Measurements from ENCODE around the gene GABBR2.
"Not testable (repeated sequence)": the region's sequence is repeated elsewhere in the genome, so short reads cannot be mapped to it uniquely, and the experiment has no call there.

The GABBR2 gene

DNA sequence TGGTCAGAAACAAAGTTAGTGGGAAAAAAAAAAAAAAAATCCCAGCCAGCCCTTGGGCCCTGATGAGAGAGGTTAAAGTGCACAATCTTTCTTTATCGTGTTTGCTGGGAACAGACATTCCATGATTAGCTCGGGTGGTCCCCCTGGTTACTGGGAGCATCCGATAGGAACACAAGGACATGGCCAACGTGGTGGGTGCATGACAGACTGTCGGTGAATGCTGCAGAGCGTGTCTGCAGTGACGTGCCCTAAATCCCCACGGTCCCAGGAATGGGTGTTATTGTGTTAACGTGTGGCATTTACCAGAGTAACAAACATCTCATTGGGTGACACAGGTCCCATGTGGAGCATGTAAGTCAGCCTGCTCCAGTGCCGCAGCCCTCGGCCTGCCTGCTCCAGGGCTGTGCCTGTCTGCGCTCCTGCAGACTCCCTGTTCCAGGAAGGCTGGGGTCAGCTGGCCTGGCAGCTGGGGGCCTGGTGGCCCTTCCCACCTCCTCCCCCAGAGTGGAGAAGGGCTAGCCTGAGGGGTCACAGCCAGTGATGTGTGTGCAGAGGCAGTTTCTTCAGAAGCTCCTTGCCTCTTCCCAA is 419.0 kb downstream of the GABBR2 start:
- H3K27ac ChIP-seq (ENCODE audit: insufficient read depth, low read length, poor library complexity, severe bottlenecking) = no peak overlapping the region
- H3K27me3 ChIP-seq (replicated peaks; ENCODE audit: control insufficient read depth, insufficient read depth, low read length, poor library complexity, severe bottlenecking) = peaks cover 2% of the 10 kb centered on the region
- no peak overlapping the region for H3K4me3 ChIP-seq (ENCODE audit: insufficient read depth, low read depth, low read length, poor library complexity, severe bottlenecking)
- H3K36me3 ChIP-seq (ENCODE audit: control insufficient read depth, insufficient read depth, low read length) = no peaks in the 10 kb centered on the region
- no peaks in the 10 kb centered on the region for H3K9me3 ChIP-seq (ENCODE audit: control insufficient read depth, low read length)
- no peaks in the 10 kb centered on the region for H3K4me1 ChIP-seq (ENCODE audit: control insufficient read depth, insufficient read depth, low read length, poor library complexity, severe bottlenecking)
- DNase-seq = no peak

DNA sequence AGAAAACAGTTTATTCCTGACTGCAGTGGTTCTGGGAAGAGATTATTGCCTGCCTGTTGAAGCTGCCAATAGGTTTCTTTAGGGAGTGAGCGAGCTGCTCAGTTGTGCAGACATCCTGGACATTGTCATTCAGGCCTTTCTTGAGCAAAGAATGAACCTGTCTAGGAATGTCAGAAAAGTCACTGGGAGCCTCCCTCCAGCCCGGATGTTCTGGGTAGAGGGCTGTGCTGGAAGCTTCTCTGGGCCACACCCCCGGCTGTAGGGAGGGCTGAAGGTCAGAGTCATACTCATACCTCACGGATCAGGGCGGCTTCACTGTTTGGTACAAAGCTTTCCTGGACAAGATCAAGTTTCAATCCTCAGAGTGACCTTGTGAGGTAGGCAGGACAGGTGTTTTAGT is 419.9 kb downstream of the GABBR2 start:
- no peaks in the 10 kb centered on the region for H3K4me1 ChIP-seq (ENCODE audit: control insufficient read depth, insufficient read depth, low read length, poor library complexity, severe bottlenecking)
- H3K27ac ChIP-seq (ENCODE audit: insufficient read depth, low read length, poor library complexity, severe bottlenecking) = no peak overlapping the region
- no peaks in the 10 kb centered on the region for H3K36me3 ChIP-seq (ENCODE audit: control insufficient read depth, insufficient read depth, low read length)
- no peak overlapping the region for H3K4me3 ChIP-seq (ENCODE audit: insufficient read depth, low read depth, low read length, poor library complexity, severe bottlenecking)
- no peak for DNase-seq
- H3K27me3 ChIP-seq (replicated peaks; ENCODE audit: control insufficient read depth, insufficient read depth, low read length, poor library complexity, severe bottlenecking) = peaks cover 2% of the 10 kb centered on the region
- no peaks in the 10 kb centered on the region for H3K9me3 ChIP-seq (ENCODE audit: control insufficient read depth, low read length)

DNA sequence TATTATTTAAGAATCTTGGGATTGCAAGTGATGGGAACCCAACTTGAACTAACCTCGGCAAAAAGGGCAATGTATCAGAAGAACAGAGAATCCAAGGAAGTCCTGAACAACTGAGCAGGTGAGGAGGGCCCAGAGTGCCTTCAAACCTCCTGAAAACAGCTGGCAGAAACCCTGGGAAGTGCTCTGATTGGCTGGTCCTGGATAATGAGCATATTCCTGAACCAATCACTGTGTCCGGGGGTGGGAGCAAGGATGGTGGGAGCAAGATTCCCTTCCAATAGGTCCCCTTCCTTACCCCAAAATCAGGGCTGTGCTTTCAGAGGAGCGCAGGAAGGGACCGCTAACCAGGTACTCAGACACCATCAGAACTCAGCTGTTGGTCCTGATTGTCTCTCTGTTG is 421.4 kb downstream of the GABBR2 start:
- H3K36me3 ChIP-seq (ENCODE audit: control insufficient read depth, insufficient read depth, low read length) = no peaks in the 10 kb centered on the region
- no peaks in the 10 kb centered on the region for H3K4me1 ChIP-seq (ENCODE audit: control insufficient read depth, insufficient read depth, low read length, poor library complexity, severe bottlenecking)
- no peak overlapping the region for H3K4me3 ChIP-seq (ENCODE audit: insufficient read depth, low read depth, low read length, poor library complexity, severe bottlenecking)
- H3K27me3 ChIP-seq (replicated peaks; ENCODE audit: control insufficient read depth, insufficient read depth, low read length, poor library complexity, severe bottlenecking) = peaks cover 2% of the 10 kb centered on the region
- no peak overlapping the region for H3K27ac ChIP-seq (ENCODE audit: insufficient read depth, low read length, poor library complexity, severe bottlenecking)
- no peak for DNase-seq
- H3K9me3 ChIP-seq (ENCODE audit: control insufficient read depth, low read length) = no peaks in the 10 kb centered on the region

DNA sequence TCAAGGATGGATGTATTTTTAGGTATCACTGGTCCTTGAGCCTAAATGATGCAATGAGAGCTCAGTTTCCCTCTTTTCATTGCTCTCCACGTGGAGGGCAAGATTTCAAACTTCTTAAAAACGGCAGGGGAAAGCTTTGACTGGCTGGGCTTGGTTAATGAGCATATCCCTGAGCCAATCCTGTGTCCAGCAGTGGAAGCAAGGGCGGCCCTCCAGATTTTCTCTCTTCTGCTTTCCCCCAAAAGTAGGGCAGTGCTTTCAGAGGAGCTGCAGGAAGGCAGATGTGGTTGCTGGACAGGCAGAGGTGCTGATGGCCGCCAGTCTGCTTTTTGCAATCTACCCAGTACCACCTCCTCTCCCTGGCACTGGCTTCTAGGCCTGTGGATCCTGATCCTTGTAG is 423.3 kb downstream of the GABBR2 start:
- Histone ChIP-seq H3K4me3 (ENCODE audit: insufficient read depth, low read depth, low read length, poor library complexity, severe bottlenecking) (no peak overlapping the region), H3K4me1 (ENCODE audit: control insufficient read depth, insufficient read depth, low read length, poor library complexity, severe bottlenecking) (no peaks in the 10 kb centered on the region), H3K27me3 (replicated peaks; ENCODE audit: control insufficient read depth, insufficient read depth, low read length, poor library complexity, severe bottlenecking) (peaks cover 2% of the 10 kb centered on the region), H3K36me3 (ENCODE audit: control insufficient read depth, insufficient read depth, low read length) (no peaks in the 10 kb centered on the region), H3K9me3 (ENCODE audit: control insufficient read depth, low read length) (no peaks in the 10 kb centered on the region), H3K27ac (ENCODE audit: insufficient read depth, low read length, poor library complexity, severe bottlenecking) (no peak overlapping the region)
- DNase-seq = no peak

DNA sequence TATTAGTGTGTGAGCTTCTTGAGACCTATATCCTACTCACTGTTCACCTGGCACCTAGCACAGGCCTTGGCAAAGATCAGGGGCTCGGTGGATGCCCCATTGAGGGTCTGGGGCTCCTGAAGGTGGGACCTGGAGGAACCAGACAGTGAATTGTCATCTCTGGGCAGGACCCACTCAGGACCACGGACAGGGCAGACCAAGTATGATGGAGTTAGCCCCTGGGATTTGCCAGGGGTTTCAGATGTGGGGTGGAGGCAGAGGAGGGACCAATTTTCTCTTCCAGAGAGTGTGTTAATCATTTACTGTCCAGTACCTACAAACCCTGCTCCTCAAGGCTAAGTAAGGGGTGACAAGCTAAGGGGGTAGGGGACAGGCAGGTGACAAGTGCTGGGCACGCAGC is 424.0 kb downstream of the GABBR2 start:
- Histone ChIP-seq H3K4me3 (ENCODE audit: insufficient read depth, low read depth, low read length, poor library complexity, severe bottlenecking) (no peak overlapping the region), H3K4me1 (ENCODE audit: control insufficient read depth, insufficient read depth, low read length, poor library complexity, severe bottlenecking) (no peaks in the 10 kb centered on the region), H3K9me3 (ENCODE audit: control insufficient read depth, low read length) (no peaks in the 10 kb centered on the region), H3K27ac (ENCODE audit: insufficient read depth, low read length, poor library complexity, severe bottlenecking) (no peak overlapping the region), H3K36me3 (ENCODE audit: control insufficient read depth, insufficient read depth, low read length) (no peaks in the 10 kb centered on the region), H3K27me3 (replicated peaks; ENCODE audit: control insufficient read depth, insufficient read depth, low read length, poor library complexity, severe bottlenecking) (peaks cover 2% of the 10 kb centered on the region)
- DNase-seq = no peak

DNA sequence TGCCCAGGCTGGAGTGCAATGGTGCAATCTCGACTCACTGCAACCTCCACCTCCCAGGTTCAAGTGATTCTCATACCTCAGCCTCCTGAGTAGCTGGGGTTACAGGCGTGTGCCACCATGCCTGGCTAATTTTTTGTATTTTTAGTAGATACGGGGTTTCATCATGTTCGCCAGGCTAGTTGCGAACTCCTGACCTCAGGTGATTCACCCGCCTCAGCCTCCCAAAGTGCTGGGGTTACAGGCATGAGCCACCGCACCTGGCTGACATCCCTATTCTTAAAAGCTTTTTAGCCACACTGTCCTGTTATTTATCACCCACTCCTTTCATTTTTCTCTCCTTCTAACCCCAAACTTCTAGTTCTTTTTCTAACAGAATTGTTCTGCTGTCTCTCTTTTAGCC is 425.6 kb downstream of the GABBR2 start:
- not testable (repeated sequence) for H3K4me3 ChIP-seq (ENCODE audit: insufficient read depth, low read depth, low read length, poor library complexity, severe bottlenecking); H3K27me3 ChIP-seq (replicated peaks; ENCODE audit: control insufficient read depth, insufficient read depth, low read length, poor library complexity, severe bottlenecking); H3K27ac ChIP-seq (ENCODE audit: insufficient read depth, low read length, poor library complexity, severe bottlenecking); DNase-seq; H3K4me1 ChIP-seq (ENCODE audit: control insufficient read depth, insufficient read depth, low read length, poor library complexity, severe bottlenecking); H3K36me3 ChIP-seq (ENCODE audit: control insufficient read depth, insufficient read depth, low read length); H3K9me3 ChIP-seq (ENCODE audit: control insufficient read depth, low read length)

DNA sequence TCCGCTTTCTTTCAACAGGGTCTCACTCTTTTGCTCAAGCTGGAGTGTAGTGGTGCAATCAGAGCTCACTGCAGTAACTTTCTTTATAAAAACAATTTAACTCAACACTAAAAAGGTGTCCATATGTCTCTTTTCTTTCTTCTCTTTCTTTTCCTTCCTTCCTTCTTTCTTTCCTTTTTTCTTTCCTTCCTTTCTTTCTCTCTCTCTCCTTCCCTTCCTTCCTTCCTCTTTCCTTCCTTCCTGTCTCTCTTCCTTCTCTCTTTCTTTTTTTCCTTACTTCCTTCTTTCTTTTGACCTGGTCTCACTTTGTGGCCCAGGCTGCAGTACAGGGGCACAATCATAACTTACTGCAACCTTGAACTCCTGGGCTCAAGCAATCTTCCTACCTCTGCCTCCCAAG is 427.5 kb downstream of the GABBR2 start:
- H3K9me3 ChIP-seq (ENCODE audit: control insufficient read depth, low read length) = no peaks in the 10 kb centered on the region
- no peaks in the 10 kb centered on the region for H3K36me3 ChIP-seq (ENCODE audit: control insufficient read depth, insufficient read depth, low read length)
- H3K4me3 ChIP-seq (ENCODE audit: insufficient read depth, low read depth, low read length, poor library complexity, severe bottlenecking) = no peak overlapping the region
- no peaks in the 10 kb centered on the region for H3K27me3 ChIP-seq (replicated peaks; ENCODE audit: control insufficient read depth, insufficient read depth, low read length, poor library complexity, severe bottlenecking)
- DNase-seq = no peak
- H3K27ac ChIP-seq (ENCODE audit: insufficient read depth, low read length, poor library complexity, severe bottlenecking) = no peak overlapping the region
- no peaks in the 10 kb centered on the region for H3K4me1 ChIP-seq (ENCODE audit: control insufficient read depth, insufficient read depth, low read length, poor library complexity, severe bottlenecking)

DNA sequence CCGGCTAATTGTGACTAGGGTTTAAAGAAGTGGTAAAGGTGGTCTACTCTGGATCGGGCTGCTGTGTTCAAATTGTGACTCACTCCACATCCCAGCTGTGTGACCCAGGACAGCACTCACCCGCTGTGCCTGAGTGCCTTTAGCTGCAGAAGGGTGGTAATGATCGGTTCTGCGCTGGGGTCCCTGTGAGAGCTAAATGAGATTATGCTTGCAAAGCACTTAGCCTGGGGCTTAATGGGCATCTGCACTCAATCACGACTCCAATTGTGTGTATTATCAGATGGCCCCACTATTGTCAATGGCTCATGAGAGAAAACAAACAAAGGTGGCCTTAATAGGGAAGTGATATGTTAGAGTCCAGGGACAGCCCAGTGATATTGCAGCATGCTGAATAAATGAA is 428.2 kb downstream of the GABBR2 start:
- no peaks in the 10 kb centered on the region for H3K9me3 ChIP-seq (ENCODE audit: control insufficient read depth, low read length)
- H3K36me3 ChIP-seq (ENCODE audit: control insufficient read depth, insufficient read depth, low read length) = no peaks in the 10 kb centered on the region
- no peak for DNase-seq
- no peaks in the 10 kb centered on the region for H3K4me1 ChIP-seq (ENCODE audit: control insufficient read depth, insufficient read depth, low read length, poor library complexity, severe bottlenecking)
- no peak overlapping the region for H3K4me3 ChIP-seq (ENCODE audit: insufficient read depth, low read depth, low read length, poor library complexity, severe bottlenecking)
- no peaks in the 10 kb centered on the region for H3K27me3 ChIP-seq (replicated peaks; ENCODE audit: control insufficient read depth, insufficient read depth, low read length, poor library complexity, severe bottlenecking)
- no peak overlapping the region for H3K27ac ChIP-seq (ENCODE audit: insufficient read depth, low read length, poor library complexity, severe bottlenecking)

DNA sequence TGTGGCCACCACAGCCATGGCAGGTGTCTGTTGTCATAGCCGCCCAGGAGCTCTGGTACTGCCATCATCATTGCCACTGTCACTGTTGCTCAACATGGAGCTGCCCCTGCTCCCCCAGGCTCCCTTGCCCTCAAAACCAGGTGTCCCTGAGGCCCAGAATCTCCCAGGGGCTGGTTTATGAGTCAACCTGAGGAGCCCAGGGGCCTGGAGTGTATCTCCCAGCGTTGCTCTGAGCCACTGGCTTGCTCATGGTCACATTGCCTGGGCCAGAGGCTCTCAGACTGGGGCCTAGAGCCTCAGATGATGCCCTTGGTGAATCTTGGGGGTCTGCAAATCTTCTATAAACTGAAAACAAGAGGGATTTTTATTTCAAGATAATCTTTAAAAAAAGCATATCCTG is 428.6 kb downstream of the GABBR2 start:
- Histone ChIP-seq H3K27me3 (replicated peaks; ENCODE audit: control insufficient read depth, insufficient read depth, low read length, poor library complexity, severe bottlenecking) (no peaks in the 10 kb centered on the region), H3K4me3 (ENCODE audit: insufficient read depth, low read depth, low read length, poor library complexity, severe bottlenecking) (no peak overlapping the region), H3K36me3 (ENCODE audit: control insufficient read depth, insufficient read depth, low read length) (no peaks in the 10 kb centered on the region), H3K27ac (ENCODE audit: insufficient read depth, low read length, poor library complexity, severe bottlenecking) (no peak overlapping the region), H3K4me1 (ENCODE audit: control insufficient read depth, insufficient read depth, low read length, poor library complexity, severe bottlenecking) (no peaks in the 10 kb centered on the region), H3K9me3 (ENCODE audit: control insufficient read depth, low read length) (no peaks in the 10 kb centered on the region)
- no peak for DNase-seq

DNA sequence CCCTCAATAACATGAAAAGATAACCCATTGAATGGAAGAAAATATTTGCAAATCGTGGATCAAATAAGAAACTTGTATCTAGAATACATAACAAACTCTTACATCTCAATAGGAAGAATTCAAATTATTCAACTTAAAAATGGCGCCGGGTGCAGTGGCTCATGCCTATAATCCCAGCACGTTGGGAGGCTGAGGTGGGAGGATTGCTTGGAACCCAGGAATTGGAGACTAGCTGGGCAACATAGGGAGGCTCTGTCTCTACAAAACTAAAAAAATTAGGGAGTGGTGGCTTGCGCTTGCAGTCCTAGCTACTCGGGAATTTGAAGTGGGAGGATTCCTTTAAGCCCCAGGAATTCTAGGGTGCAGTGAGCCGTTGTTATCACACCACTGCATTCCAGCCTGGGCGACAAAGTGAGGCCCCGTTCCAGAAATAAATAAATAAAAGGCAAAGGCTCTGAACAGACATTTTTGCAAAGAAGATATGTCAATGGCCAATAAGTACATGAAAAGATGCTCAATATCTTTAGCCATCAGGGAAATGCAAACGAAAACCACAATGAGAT is 431.7 kb downstream of the GABBR2 start:
- Histone ChIP-seq H3K9me3 (ENCODE audit: control insufficient read depth, low read length) (no peaks in the 10 kb centered on the region), H3K36me3 (ENCODE audit: control insufficient read depth, insufficient read depth, low read length) (no peaks in the 10 kb centered on the region), H3K27me3 (replicated peaks; ENCODE audit: control insufficient read depth, insufficient read depth, low read length, poor library complexity, severe bottlenecking) (no peaks in the 10 kb centered on the region), H3K27ac (ENCODE audit: insufficient read depth, low read length, poor library complexity, severe bottlenecking) (no peak overlapping the region), H3K4me3 (ENCODE audit: insufficient read depth, low read depth, low read length, poor library complexity, severe bottlenecking) (no peak overlapping the region), H3K4me1 (ENCODE audit: control insufficient read depth, insufficient read depth, low read length, poor library complexity, severe bottlenecking) (no peaks in the 10 kb centered on the region)
- DNase-seq = no peak
